OCI-LY3 (cell line): Measurements from ENCODE around the gene RASD1.

Experiments
- H2AFZ ChIP-seq: fragments of 200-600, 300-600 bp; shearing (Covaris generic); 2 replicates; pipeline ENCODE4 v1.6.0; 2014; ENCODE audit warnings: antibody characterized with exemption, low read depth, low read length
- H3K27ac ChIP-seq: fragments of 200-600, 300-600 bp; sonication (generic); 2 replicates; pipeline ENCODE4 v1.5.1; 2014; ENCODE audit warnings: mild to moderate bottlenecking, low read length, moderate library complexity, mixed read lengths
- H3K27me3 ChIP-seq: fragments of 200-600, 300-600 bp; sonication (generic); 2 replicates; pipeline ENCODE4 v1.6.1; 2014; ENCODE audit warnings: low read depth, low read length, mixed read lengths
- H3K36me3 ChIP-seq: fragments of 200-600, 300-600 bp; sonication (generic); replicated peaks from 2 replicates; pipeline ENCODE3; 2014; ENCODE audit warnings: low read depth, low read length, mixed read lengths
- H3K4me1 ChIP-seq: fragments of 300-600, 200-600 bp; sonication (generic); 2 replicates; pipeline ENCODE4 v1.6.1; 2014; ENCODE audit warnings: low read length, mixed read lengths
- H3K4me2 ChIP-seq: fragments of 200-600, 300-600 bp; sonication (generic); 2 replicates; pipeline ENCODE4 v1.6.1; 2014; ENCODE audit warnings: low read length, mixed read lengths
- H3K4me3 ChIP-seq: fragments of 300-600, 200-600 bp; sonication (generic); 2 replicates; pipeline ENCODE4 v1.5.1; 2014; ENCODE audit warnings: antibody characterized with exemption, mild to moderate bottlenecking, low read length, moderate library complexity
- H3K79me2 ChIP-seq: fragments of 300-600, 200-600 bp; shearing (Covaris generic); 2 replicates; pipeline ENCODE4 v1.6.1; 2014; ENCODE audit warnings: mild to moderate bottlenecking, low read length, mixed read lengths
- H3K9ac ChIP-seq: fragments of 300-600, 200-600 bp; shearing (Covaris generic); 2 replicates; pipeline ENCODE4 v1.6.0; 2014; ENCODE audit warnings: mild to moderate bottlenecking, low read length, moderate library complexity
- H3K9me3 ChIP-seq: fragments of 200-600, 300-600 bp; shearing (Covaris generic); 2 replicates; pipeline ENCODE4 v1.6.1; 2014; ENCODE audit warnings: low read length, mixed read lengths; ENCODE audit not compliant: insufficient read depth
- H4K20me1 ChIP-seq: fragments of 200-600, 300-600 bp; sonication (generic); 2 replicates; pipeline ENCODE4 v1.6.1; 2016; ENCODE audit warnings: low read length, mixed read lengths; ENCODE audit not compliant: insufficient read depth
- EZH2phosphoT487 ChIP-seq: fragments of 200-600 bp; shearing (Covaris generic); IDR thresholded peaks from 2 replicates; pipeline ENCODE4 v1.6.1; 2018; ENCODE audit warnings: antibody characterized with exemption, mixed run types, low read depth
- TF ChIP-seq, protein P1 (sequence below): fragments of 200-600, 300-600 bp; sonication (generic); IDR thresholded peaks from 2 replicates; pipeline ENCODE4 v1.5.1; 2014; ENCODE audit warnings: antibody characterized with exemption, low read length, low read depth

The RASD1 gene

GRCh38 chr17:17469996-17470395, 26.2 kb downstream of the RASD1 start:
- TF ChIP-seq EZH2phosphoT487 = no peak
- TF ChIP-seq, protein P1, sequence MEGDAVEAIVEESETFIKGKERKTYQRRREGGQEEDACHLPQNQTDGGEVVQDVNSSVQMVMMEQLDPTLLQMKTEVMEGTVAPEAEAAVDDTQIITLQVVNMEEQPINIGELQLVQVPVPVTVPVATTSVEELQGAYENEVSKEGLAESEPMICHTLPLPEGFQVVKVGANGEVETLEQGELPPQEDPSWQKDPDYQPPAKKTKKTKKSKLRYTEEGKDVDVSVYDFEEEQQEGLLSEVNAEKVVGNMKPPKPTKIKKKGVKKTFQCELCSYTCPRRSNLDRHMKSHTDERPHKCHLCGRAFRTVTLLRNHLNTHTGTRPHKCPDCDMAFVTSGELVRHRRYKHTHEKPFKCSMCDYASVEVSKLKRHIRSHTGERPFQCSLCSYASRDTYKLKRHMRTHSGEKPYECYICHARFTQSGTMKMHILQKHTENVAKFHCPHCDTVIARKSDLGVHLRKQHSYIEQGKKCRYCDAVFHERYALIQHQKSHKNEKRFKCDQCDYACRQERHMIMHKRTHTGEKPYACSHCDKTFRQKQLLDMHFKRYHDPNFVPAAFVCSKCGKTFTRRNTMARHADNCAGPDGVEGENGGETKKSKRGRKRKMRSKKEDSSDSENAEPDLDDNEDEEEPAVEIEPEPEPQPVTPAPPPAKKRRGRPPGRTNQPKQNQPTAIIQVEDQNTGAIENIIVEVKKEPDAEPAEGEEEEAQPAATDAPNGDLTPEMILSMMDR = no peak
- H3K9me3 ChIP-seq = no peaks in the 10 kb centered on the region
- H3K36me3 ChIP-seq = no peaks in the 10 kb centered on the region
- no peaks in the 10 kb centered on the region for H4K20me1 ChIP-seq
- no peaks in the 10 kb centered on the region for H3K79me2 ChIP-seq
- H3K4me2 ChIP-seq = no peak overlapping the region
- H3K27ac ChIP-seq = no peak overlapping the region
- H3K4me1 ChIP-seq = peaks cover 8% of the 10 kb centered on the region; the same call in 1 of the 2 replicates
- H2AFZ ChIP-seq = no peak overlapping the region
- no peaks in the 10 kb centered on the region for H3K27me3 ChIP-seq
- H3K4me3 ChIP-seq = no peak overlapping the region
- no peak overlapping the region for H3K9ac ChIP-seq

DNA sequence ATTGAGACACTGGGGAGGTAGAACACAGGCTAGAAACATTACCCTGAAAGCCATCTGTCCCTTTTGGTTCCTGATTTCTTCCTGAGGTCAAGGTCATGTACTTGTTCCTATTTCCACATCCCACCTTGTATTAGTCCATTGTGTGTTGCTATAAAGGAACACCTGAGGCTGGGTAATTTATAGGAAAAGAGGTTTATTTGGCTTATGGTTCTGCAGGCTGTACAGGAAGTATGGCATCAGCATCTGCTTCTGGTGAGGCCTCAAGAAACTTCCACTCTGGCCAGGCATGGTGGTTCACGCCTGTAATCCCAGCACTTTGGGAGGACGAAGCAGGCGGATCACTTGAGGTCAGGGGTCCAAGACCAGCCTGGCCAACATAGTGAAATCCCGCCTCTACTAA, 26.8 kb downstream of the RASD1 start:
- TF ChIP-seq, protein P1 = no peak
- TF ChIP-seq EZH2phosphoT487 = no peak
- H3K79me2 ChIP-seq = no peaks in the 10 kb centered on the region
- no peak overlapping the region for H2AFZ ChIP-seq
- H3K27me3 ChIP-seq = no peaks in the 10 kb centered on the region
- no peaks in the 10 kb centered on the region for H3K36me3 ChIP-seq
- H3K9me3 ChIP-seq = no peaks in the 10 kb centered on the region
- no peaks in the 10 kb centered on the region for H4K20me1 ChIP-seq
- H3K9ac ChIP-seq = no peak overlapping the region
- no peak overlapping the region for H3K4me3 ChIP-seq
- no peak overlapping the region for H3K27ac ChIP-seq
- peaks cover 8% of the 10 kb centered on the region; the same call in 1 of the 2 replicates for H3K4me1 ChIP-seq
- H3K4me2 ChIP-seq = no peak overlapping the region

DNA sequence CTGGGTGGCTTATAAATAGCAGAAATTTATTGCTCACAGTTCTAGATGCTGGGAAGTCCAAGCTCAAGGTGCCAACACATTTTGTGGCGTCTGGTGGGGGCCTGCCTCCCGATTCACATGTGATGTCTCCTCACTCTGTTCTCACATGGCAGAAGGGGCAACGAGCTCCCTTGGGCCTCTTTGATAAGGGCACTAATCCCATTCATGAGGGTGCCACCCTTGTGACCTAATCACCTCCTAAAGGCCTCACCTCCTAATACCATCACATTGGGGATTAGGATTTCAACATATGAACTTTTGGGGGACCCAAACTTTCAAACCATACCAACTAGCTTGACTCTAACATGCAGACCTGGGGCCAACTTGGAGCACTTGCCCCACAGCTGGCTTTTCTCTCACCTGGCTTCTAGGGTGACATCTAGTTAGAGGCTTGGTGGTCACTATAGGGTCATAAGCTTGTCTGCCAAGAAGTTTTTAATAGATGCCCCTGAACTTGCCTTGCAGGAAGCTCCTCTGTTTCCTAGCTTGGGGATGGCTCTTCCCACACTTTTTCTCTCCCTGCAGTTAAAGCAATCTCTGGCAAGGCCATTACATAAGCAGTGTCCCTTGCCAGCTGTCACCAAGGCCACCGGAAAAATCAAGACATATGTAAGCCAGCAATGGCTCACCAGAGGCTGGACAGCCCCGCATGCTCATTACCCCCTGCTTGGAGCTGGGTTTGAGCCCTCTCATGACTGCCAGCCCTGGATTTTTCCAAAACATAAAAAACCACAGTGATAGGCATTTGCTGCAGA, 27.8 kb downstream of the RASD1 start:
- Histone ChIP-seq H3K27me3 (no peaks in the 10 kb centered on the region), H3K27ac (no peak overlapping the region), H2AFZ (no peak overlapping the region), H3K79me2 (no peaks in the 10 kb centered on the region), H3K4me3 (no peak overlapping the region), H3K9me3 (no peaks in the 10 kb centered on the region), H3K9ac (no peak overlapping the region), H3K36me3 (no peaks in the 10 kb centered on the region), H4K20me1 (no peaks in the 10 kb centered on the region), H3K4me2 (no peak overlapping the region), H3K4me1 (peaks cover 8% of the 10 kb centered on the region; the same call in 1 of the 2 replicates)
- TF ChIP-seq, protein P1 = no peak
- no peak for TF ChIP-seq EZH2phosphoT487

- Histone ChIP-seq H3K27me3 (no peaks in the 10 kb centered on the region), H3K36me3 (no peaks in the 10 kb centered on the region), H4K20me1 (no peaks in the 10 kb centered on the region), H3K27ac (no peak overlapping the region), H3K4me2 (no peak overlapping the region), H2AFZ (no peak overlapping the region), H3K4me3 (no peak overlapping the region), H3K9me3 (no peaks in the 10 kb centered on the region), H3K9ac (no peak overlapping the region), H3K79me2 (no peaks in the 10 kb centered on the region), H3K4me1 (peaks cover 7% of the 10 kb centered on the region; the same call in 1 of the 2 replicates)
- no peak for TF ChIP-seq EZH2phosphoT487
- TF ChIP-seq, protein P1 = no peak
Observed at GRCh38 chr17:17467720-17468119, 28.5 kb downstream of the RASD1 start.
